GM18868 (cell line): ENCODE measurements around the gene RPS3.
"Not testable (repeated sequence)": the region's sequence is repeated elsewhere in the genome, so short reads cannot be mapped to it uniquely, and the experiment has no call there.

Experiments used
- ATAC-seq: cut with Tn5 transposase; IDR thresholded peaks from one replicate; pipeline ENCODE4 v1.9.1; 2021; ENCODE audit warnings: mild to moderate bottlenecking, moderate library complexity; ENCODE audit not compliant: unreplicated experiment

RPS3 gene

DNA sequence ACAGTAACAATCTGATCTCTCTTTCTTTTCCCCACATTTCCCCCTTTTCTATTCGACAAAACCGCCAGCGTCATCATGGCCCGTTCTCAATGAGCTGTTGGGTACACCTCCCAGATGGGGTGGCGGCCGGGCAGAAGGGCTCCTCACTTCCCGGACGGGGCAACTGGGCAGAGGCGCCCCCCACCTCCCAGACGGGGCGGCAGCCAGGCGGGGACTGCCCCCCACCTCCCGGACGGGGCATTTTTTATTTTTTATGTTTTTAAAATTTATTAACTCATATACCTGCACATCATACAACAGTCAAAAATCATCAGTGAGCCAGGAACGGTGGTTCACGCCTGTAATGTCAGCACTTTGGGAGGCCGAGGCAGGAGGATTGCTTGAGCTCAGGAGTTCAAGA lies 20.5 kb upstream of the RPS3 start:
- ATAC-seq, result not testable (repeated sequence)

- ATAC-seq, result no peak
Observed at GRCh38 chr11:75380245-75380644, 19.1 kb upstream of the RPS3 start.

DNA sequence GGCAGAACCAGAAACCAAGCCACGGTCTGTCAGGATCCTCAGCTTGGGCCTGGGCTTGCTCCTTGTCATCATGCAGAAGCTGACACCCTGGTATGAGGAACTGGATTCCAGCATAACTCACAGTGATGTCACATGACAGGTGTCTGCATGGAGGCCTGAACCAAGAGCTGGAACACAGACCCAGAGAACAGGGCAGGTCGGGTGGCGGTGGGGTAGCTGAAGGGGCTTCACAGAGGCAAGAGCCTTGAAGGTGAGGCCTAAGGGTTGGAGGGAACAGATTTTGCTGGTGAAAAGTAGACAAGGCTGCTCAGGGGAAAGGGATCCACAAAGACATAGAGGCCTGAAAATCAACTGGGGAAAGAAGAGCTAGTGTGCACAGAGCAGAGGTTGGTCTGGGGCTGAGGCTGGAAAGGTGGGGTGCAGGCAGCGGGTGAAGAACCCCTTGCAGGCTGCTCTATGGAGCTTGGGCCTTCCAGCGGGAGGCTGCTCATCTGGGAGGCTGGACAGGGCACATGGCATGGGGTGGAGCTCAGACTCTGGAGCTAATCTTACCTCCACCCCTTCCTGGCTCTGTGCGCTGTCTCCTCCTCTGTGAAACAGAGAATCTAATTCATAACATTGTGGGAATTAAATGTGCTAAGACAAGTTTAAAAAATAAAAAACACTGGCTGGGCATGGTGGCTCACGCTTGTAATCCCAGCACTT lies 18.4 kb upstream of the RPS3 start:
- no peak for ATAC-seq

GRCh38 chr11:75383246-75383645 lies 16.1 kb upstream of the RPS3 start:
- no peak for ATAC-seq

- ATAC-seq, result no peak
Observed at GRCh38 chr11:75384438-75385080, 14.8 kb upstream of the RPS3 start.

- ATAC-seq, result no peak
Observed at GRCh38 chr11:75386942-75387630, 12.2 kb upstream of the RPS3 start.

- no peak for ATAC-seq
Observed at GRCh38 chr11:75387736-75388294, 11.5 kb upstream of the RPS3 start.

- ATAC-seq, result no peak
Observed at GRCh38 chr11:75388386-75389275, 10.7 kb upstream of the RPS3 start.

DNA sequence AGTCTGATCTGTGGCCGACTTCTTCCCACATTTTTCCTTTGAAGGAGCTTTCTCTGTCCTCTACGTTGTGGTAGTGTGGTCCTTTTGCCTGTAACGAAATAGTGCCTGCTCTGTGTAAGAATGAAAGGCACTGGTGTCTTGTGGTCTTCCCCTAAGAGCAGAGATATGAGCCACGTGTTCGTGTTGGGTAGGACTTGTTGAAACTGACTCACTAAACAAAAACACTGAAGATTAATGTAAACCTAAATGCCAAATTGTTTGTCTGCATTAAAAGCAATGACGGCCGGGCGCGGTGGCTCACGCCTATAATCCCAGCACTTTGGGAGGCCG lies 10.1 kb upstream of the RPS3 start:
- no peak for ATAC-seq

GRCh38 chr11:75389925-75390324 lies 9.4 kb upstream of the RPS3 start:
- no peak for ATAC-seq

GRCh38 chr11:75394085-75394840 lies 5.1 kb upstream of the RPS3 start:
- no peak for ATAC-seq

DNA sequence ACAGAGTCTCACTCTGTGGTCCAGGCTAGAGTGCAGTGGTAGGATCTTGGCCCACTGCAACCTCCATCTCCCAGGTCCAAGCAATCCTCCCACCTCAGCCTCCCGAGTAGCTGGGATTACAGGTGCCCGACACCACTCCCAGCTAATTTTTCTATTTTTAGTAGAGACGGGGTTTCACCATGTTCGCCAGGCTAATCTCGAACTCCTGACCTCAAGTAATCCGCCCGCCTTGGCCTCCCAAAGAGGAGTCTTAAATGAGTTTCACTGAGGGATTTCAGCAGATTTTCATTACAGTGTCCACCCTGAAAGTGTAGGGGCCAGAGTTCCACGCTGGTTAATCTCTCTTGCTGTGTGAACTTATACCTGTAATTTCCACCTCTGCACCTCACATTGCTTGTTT lies 412 bp upstream of the RPS3 start:
- ATAC-seq, result no peak

DNA sequence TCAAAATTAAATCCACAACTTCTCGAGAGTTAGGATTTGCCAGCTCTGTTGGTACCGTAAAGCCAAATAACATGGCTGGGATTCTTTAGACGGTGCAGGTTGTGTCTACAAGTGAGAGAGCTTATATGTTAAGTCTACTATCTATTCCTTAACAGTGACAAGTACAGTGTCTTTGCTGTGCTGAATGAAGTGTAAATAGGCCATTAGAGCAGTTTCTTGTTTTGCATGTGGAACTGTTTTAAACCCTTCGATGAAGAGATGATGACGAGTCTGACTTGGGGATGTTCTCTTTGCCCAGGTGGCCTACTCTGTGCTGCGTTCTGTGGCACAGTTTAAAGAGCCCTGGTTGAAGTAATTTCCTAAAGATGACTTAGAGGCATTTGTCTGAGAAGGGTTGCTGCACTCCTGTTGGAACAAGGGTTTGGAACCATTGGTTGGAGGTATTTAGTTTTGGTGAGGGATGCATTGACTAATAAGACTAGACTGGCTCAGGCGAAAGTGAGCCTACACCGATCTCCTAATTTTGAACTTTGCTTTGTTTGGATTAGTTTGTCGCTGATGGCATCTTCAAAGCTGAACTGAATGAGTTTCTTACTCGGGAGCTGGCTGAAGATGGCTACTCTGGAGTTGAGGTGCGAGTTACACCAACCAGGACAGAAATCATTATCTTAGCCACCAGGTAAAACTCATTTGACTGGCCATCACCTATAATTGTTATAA lies 988 bp downstream of the RPS3 start:
- ATAC-seq, result no peak

GRCh38 chr11:75402002-75402773 lies 2.9 kb downstream of the RPS3 start:
- ATAC-seq, result no peak

DNA sequence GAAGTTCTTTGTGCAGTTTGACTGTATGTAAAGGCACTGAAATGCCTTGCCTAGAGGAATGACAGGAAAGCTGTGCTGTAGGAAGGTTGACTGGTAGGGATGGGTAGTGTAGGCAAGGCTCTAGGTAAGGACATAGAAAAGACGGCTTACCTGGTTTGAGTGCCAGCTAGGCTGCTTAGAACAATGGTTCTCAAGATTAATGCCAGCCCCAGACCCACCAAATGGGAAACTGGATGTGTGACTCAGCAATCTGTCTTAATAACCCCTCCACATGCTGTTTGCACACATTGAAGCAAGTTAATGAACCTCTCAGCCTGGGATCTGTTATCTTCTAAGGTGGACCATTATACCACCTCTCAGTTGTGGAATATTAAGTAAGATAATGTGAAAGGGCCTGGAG lies 3.7 kb downstream of the RPS3 start:
- no peak for ATAC-seq

DNA sequence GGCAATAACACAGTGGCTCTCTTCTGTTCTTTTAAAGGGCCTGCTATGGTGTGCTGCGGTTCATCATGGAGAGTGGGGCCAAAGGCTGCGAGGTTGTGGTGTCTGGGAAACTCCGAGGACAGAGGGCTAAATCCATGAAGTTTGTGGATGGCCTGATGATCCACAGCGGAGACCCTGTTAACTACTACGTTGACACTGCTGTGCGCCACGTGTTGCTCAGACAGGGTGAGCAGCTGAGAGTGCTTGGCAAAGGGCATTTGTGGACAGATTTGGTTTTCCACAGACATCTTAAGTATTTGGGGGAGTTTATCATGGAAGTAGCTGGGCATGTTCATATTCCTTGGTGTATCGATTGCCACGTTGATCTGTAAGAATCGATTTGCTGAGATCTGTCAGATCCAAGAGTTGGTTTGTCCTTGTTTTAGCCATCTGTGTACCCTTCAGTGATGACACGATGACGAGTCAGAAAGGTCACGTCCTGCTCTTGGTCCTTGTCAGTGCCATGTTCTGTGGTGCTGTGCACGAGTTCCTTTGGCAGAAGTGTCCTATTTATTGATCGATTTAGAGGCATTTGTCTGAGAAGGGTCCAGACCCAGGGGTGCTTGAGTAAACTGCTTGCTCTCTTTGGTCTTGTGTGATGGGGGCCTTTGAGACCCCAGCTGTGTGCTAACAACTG lies 4.8 kb downstream of the RPS3 start:
- no peak for ATAC-seq

GRCh38 chr11:75406338-75406777 lies 7.0 kb downstream of the RPS3 start:
- no peak for ATAC-seq

GRCh38 chr11:75408957-75409219 lies 9.6 kb downstream of the RPS3 start:
- no peak for ATAC-seq

- ATAC-seq, result not testable (repeated sequence)
Observed at GRCh38 chr11:75409971-75410370, 10.7 kb downstream of the RPS3 start.
